Cardiac muscle cell (in vitro differentiated cells and primary cell): ENCODE data around the gene AHSA1. TPM values are rescaled to one million over a fixed set of nuclear protein-coding genes. Genes with fewer than 3 reads are reported as not detected.

Experiments
- DNase-seq, 2 donors: peaks; one replicate each; pipeline versions ENCODE4 v3.0.0 to v3.0.0-alpha.2; 2010 to 2017; ENCODE audit warnings: low read depth in 1 of 2, low spot score in 1 of 2
- H3K27ac ChIP-seq: fragments of 200-600 bp; sonication (generic); 2 replicates; pipeline ENCODE4 v1.5.1; 2016
- H3K27me3 ChIP-seq: fragments of 200-600 bp; sonication (generic); 2 replicates; pipeline ENCODE4 v1.6.0; 2016; ENCODE audit warnings: control low read depth
- H3K36me3 ChIP-seq: fragments of 200-600 bp; sonication (generic); 2 replicates; pipeline ENCODE4 v1.5.1; 2016; ENCODE audit warnings: control low read depth
- H3K4me1 ChIP-seq: fragments of 200-600 bp; sonication (generic); 2 replicates; pipeline ENCODE4 v1.8.1; 2017; ENCODE audit warnings: low read depth, mild to moderate bottlenecking, mixed run types
- H3K4me3 ChIP-seq: fragments of 200-600 bp; sonication (generic); 2 replicates; pipeline ENCODE4 v1.5.1; 2016; ENCODE audit warnings: mild to moderate bottlenecking
- H3K9me3 ChIP-seq: fragments of 200-600 bp; sonication (generic); 2 replicates; pipeline ENCODE4 v1.5.1; 2017; ENCODE audit warnings: low read depth, mild to moderate bottlenecking, control low read depth
- CTCF ChIP-seq: IDR thresholded peaks from 2 replicates; pipeline ENCODE4 v1.5.1; 2012; ENCODE audit warnings: low read depth, mild to moderate bottlenecking, low read length
- polyA plus RNA-seq: library from polyadenylated mRNA; unstranded; fragments of >200 nt; fragmentation: Nextera tagmentation; extraction: Ambion mirVana; gene quantifications from 2 replicates; pipeline ENCODE4 v1.2.1, GENCODE V29; 2016
- total RNA-seq: library from RNA; depleted of rRNA; stranded (reverse); fragments of >200 nt; gene quantifications from 2 replicates; pipeline ENCODE4 v1.2.3, GENCODE V29; 2016

AHSA1 gene
- total and polyA plus RNA-seq, 2 experiments from 2014 or later = 182 to 209 TPM

GRCh38 chr14:77491056-77491455 lies 33.2 kb downstream of the AHSA1 start:
- no peaks in the 10 kb centered on the region for H3K36me3 ChIP-seq
- DNase-seq = no peak
- no peak overlapping the region for H3K27ac ChIP-seq
- H3K9me3 ChIP-seq = no peaks in the 10 kb centered on the region
- H3K27me3 ChIP-seq = no peaks in the 10 kb centered on the region
- H3K4me1 ChIP-seq = no peaks in the 10 kb centered on the region
- no peak overlapping the region for H3K4me3 ChIP-seq
- TF ChIP-seq CTCF = no peak

- no peak overlapping the region for H3K4me3 ChIP-seq
- H3K27ac ChIP-seq = no peak overlapping the region
- peaks cover 35% of the 10 kb centered on the region for H3K27me3 ChIP-seq
- H3K4me1 ChIP-seq = no peaks in the 10 kb centered on the region
- H3K36me3 ChIP-seq = no peaks in the 10 kb centered on the region
- no peak for TF ChIP-seq CTCF
- DNase-seq = no peak
- H3K9me3 ChIP-seq = no peaks in the 10 kb centered on the region
These were observed 37.4 kb downstream of the AHSA1 start for GRCh38 chr14:77495334-77495733.

- peak; percentile 56 to 72 for DNase-seq
- peaks cover 43% of the 10 kb centered on the region for H3K27me3 ChIP-seq
- H3K4me3 ChIP-seq = peak within 1 kb of the TSS; percentile 51
- no peak for TF ChIP-seq CTCF
- H3K36me3 ChIP-seq = no peaks in the 10 kb centered on the region
- H3K27ac ChIP-seq = no peak within 1 kb of the TSS
- no peaks in the 10 kb centered on the region for H3K9me3 ChIP-seq
- no peaks in the 10 kb centered on the region for H3K4me1 ChIP-seq
These were observed 40.5 kb downstream of the AHSA1 start, which contains the start of gene ISM2 for GRCh38 chr14:77498120-77498979. Gene ISM2, minus strand, starts transcription at chr14:77498816. Its CDS starts 23 bp downstream, at chr14:77498793.

GRCh38 chr14:77498984-77499527 lies 41.2 kb downstream of the AHSA1 start:
- no peaks in the 10 kb centered on the region for H3K36me3 ChIP-seq
- peaks cover 43% of the 10 kb centered on the region for H3K27me3 ChIP-seq
- H3K27ac ChIP-seq = no peak overlapping the region
- H3K4me1 ChIP-seq = no peaks in the 10 kb centered on the region
- TF ChIP-seq CTCF = no peak
- peak overlapping the region; percentile 51 for H3K4me3 ChIP-seq
- no peaks in the 10 kb centered on the region for H3K9me3 ChIP-seq
- DNase-seq = peak in 1 of 2 donors; percentile 38

- H3K27me3 ChIP-seq = peaks cover 39% of the 10 kb centered on the region
- no peak for TF ChIP-seq CTCF
- H3K27ac ChIP-seq = no peak overlapping the region
- no peaks in the 10 kb centered on the region for H3K4me1 ChIP-seq
- no peaks in the 10 kb centered on the region for H3K9me3 ChIP-seq
- H3K36me3 ChIP-seq = no peaks in the 10 kb centered on the region
- DNase-seq = no peak
- no peak overlapping the region for H3K4me3 ChIP-seq
These were observed 44.4 kb downstream of the AHSA1 start for GRCh38 chr14:77502109-77502782.
